ENCODE data around the gene AGAP1. TPM values are rescaled to one million over a fixed set of nuclear protein-coding genes. Genes with fewer than 3 reads are reported as not detected.

Gene AGAP1
- total RNA-seq, 1 donor from 2014 or later: 54.7 TPM

- Mint-ChIP-seq H3K4me1 (peaks cover 62% of the 10 kb centered on the region), H3K4me3 (peak overlapping the region; percentile 45)
Observed at GRCh38 chr2:235661167-235661937, 167.5 kb downstream of the AGAP1 start.

GRCh38 chr2:235661952-235662351, 168.1 kb downstream of the AGAP1 start:
- Mint-ChIP-seq H3K4me1 (peaks cover 63% of the 10 kb centered on the region), H3K27me3 (ENCODE audit: low read depth) (no peaks in the 10 kb centered on the region), H3K27ac (ENCODE audit: unreplicated experiment) (no peak overlapping the region), H3K9me3 (no peaks in the 10 kb centered on the region), H3K4me3 (no peak overlapping the region), H3K36me3 (ENCODE audit: low read depth) (no peaks in the 10 kb centered on the region)
- no peak for TF ChIP-seq CTCF (conservative IDR thresholded peaks at IDR 0.05)
- no peak for DNase-seq (ENCODE audit: low read depth, low spot score)

More at GRCh38 chr2:235661167-235661937, 167.5 kb downstream of the AGAP1 start:
- H3K27ac Mint-ChIP-seq (ENCODE audit: unreplicated experiment): no peak overlapping the region
- no peaks in the 10 kb centered on the region for H3K36me3 Mint-ChIP-seq (ENCODE audit: low read depth)
- TF ChIP-seq CTCF (conservative IDR thresholded peaks at IDR 0.05): no peak
- H3K9me3 Mint-ChIP-seq: no peaks in the 10 kb centered on the region
- DNase-seq (ENCODE audit: low read depth, low spot score): no peak
- H3K27me3 Mint-ChIP-seq (ENCODE audit: low read depth): peaks cover under 1% of the 10 kb centered on the region

DNA sequence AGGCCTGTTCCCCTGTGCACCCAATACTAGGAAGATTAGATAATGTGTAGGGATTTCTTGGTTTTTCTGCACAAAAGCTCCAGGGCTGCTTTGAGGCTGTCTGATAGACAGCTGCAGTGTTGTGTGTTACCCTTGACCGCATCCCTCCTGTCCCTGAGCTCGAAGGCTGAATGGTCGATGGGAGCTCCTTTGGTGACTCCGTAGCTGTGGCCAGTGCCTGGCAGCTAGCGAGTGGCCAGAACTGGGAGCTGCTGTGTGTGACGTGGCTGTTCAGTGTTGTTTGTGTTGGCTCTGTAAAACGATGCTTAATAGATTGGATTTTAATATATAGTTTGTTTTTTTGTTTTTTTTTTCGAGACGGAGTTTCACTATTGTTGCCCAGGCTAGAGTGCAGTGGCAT, 170.0 kb downstream of the AGAP1 start:
- no peak for DNase-seq (ENCODE audit: low read depth, low spot score)
- H3K4me3 Mint-ChIP-seq: no peak overlapping the region
- no peak for TF ChIP-seq CTCF (conservative IDR thresholded peaks at IDR 0.05)
- H3K27me3 Mint-ChIP-seq (ENCODE audit: low read depth): peaks cover 2% of the 10 kb centered on the region
- H3K36me3 Mint-ChIP-seq (ENCODE audit: low read depth): no peaks in the 10 kb centered on the region
- peaks cover 50% of the 10 kb centered on the region for H3K4me1 Mint-ChIP-seq
- H3K9me3 Mint-ChIP-seq: no peaks in the 10 kb centered on the region
- no peak overlapping the region for H3K27ac Mint-ChIP-seq (ENCODE audit: unreplicated experiment)

GRCh38 chr2:235665661-235666212, 171.9 kb downstream of the AGAP1 start:
- TF ChIP-seq CTCF (conservative IDR thresholded peaks at IDR 0.05): no peak
- H3K4me1 Mint-ChIP-seq: peaks cover 37% of the 10 kb centered on the region
- no peak overlapping the region for H3K27ac Mint-ChIP-seq (ENCODE audit: unreplicated experiment)

GRCh38 chr2:235666213-235666781, 172.5 kb downstream of the AGAP1 start:
- no peaks in the 10 kb centered on the region for H3K9me3 Mint-ChIP-seq
- peak; percentile 47 for DNase-seq (ENCODE audit: low read depth, low spot score)
- H3K36me3 Mint-ChIP-seq (ENCODE audit: low read depth): no peaks in the 10 kb centered on the region
- peak overlapping the region; percentile 63 for H3K4me3 Mint-ChIP-seq
- TF ChIP-seq CTCF (conservative IDR thresholded peaks at IDR 0.05): no peak
- peaks cover 4% of the 10 kb centered on the region for H3K27me3 Mint-ChIP-seq (ENCODE audit: low read depth)
- peaks cover 31% of the 10 kb centered on the region for H3K4me1 Mint-ChIP-seq
- H3K27ac Mint-ChIP-seq (ENCODE audit: unreplicated experiment): peak overlapping the region; percentile 76

More at GRCh38 chr2:235665661-235666212, 171.9 kb downstream of the AGAP1 start:
- Mint-ChIP-seq H3K9me3 (no peaks in the 10 kb centered on the region), H3K27me3 (ENCODE audit: low read depth) (peaks cover 4% of the 10 kb centered on the region), H3K36me3 (ENCODE audit: low read depth) (no peaks in the 10 kb centered on the region), H3K4me3 (peak overlapping the region; percentile 63)
- DNase-seq (ENCODE audit: low read depth, low spot score): no peak

Measured in neural crest cell (in vitro differentiated cells).